Glomerular visceral epithelial cell (primary cell): ENCODE measurements around the gene ACTR5.

Experiments used
- DNase-seq: peaks from one replicate; pipeline ENCODE4 v3.0.0-alpha.2; 2016; ENCODE audit errors: extremely low spot score

The ACTR5 gene

GRCh38 chr20:38728911-38729642 lies 19.2 kb upstream of the ACTR5 start:
- DNase-seq = no peak

- no peak for DNase-seq
Observed at GRCh38 chr20:38729767-38730166, 18.5 kb upstream of the ACTR5 start.

- no peak for DNase-seq
Observed at GRCh38 chr20:38730167-38730988, 17.9 kb upstream of the ACTR5 start.

GRCh38 chr20:38730989-38731737 lies 17.1 kb upstream of the ACTR5 start:
- peak; percentile 63 for DNase-seq

- DNase-seq = no peak
Observed at GRCh38 chr20:38731738-38732113, 16.5 kb upstream of the ACTR5 start.

- DNase-seq = no peak
Observed at GRCh38 chr20:38732981-38733380, 15.3 kb upstream of the ACTR5 start.

- no peak for DNase-seq
Observed at GRCh38 chr20:38735172-38735571, 13.1 kb upstream of the ACTR5 start.

GRCh38 chr20:38737887-38738286 lies 10.4 kb upstream of the ACTR5 start:
- DNase-seq = no peak

GRCh38 chr20:38745757-38746156 lies 2.5 kb upstream of the ACTR5 start:
- DNase-seq = no peak

- no peak for DNase-seq
Observed at GRCh38 chr20:38747495-38748096, 664 bp upstream of the ACTR5 start.

GRCh38 chr20:38748861-38749149 lies 545 bp downstream of the ACTR5 start:
- no peak for DNase-seq

GRCh38 chr20:38751360-38751976 lies 3.2 kb downstream of the ACTR5 start:
- DNase-seq = peak; percentile 58

GRCh38 chr20:38752029-38752428 lies 3.8 kb downstream of the ACTR5 start:
- no peak for DNase-seq

GRCh38 chr20:38754924-38755323 lies 6.7 kb downstream of the ACTR5 start:
- no peak for DNase-seq

- no peak for DNase-seq
Observed at GRCh38 chr20:38755324-38755910, 7.2 kb downstream of the ACTR5 start.

- DNase-seq = no peak
Observed at GRCh38 chr20:38757145-38757775, 9.0 kb downstream of the ACTR5 start.

GRCh38 chr20:38759106-38759505 lies 10.8 kb downstream of the ACTR5 start:
- no peak for DNase-seq

GRCh38 chr20:38760978-38761377 lies 12.7 kb downstream of the ACTR5 start:
- DNase-seq = no peak

- no peak for DNase-seq
Observed at GRCh38 chr20:38762174-38762573, 13.9 kb downstream of the ACTR5 start.

- no peak for DNase-seq
Observed at GRCh38 chr20:38763616-38764015, 15.4 kb downstream of the ACTR5 start.
